Measurements from ENCODE around the gene FGF22. TPM values are rescaled to one million over a fixed set of nuclear protein-coding genes. Genes with fewer than 3 reads are reported as not detected.

Gene FGF22
- total and polyA plus RNA-seq, 2 of the 8 experiments (the other 6 are each of a cell fraction or from before 2014, with no cell fraction given) = 0.44 to 1.7 TPM

GRCh38 chr19:643736-644135 is 4.1 kb downstream of the FGF22 start (continued):
- TF ChIP-seq ATF2 (IDR thresholded peaks at IDR 0.05; ENCODE audit: low read length) (no peak), E2F6 (IDR thresholded peaks at IDR 0.05) (no peak), FOSL1 (IDR thresholded peaks at IDR 0.05; ENCODE audit: insufficient read depth, low read depth, low read length) (no peak)
